Uterus (tissue), 4 donors: ENCODE data around the gene APCS. TPM values are rescaled to one million over a fixed set of nuclear protein-coding genes. Genes with fewer than 3 reads are reported as not detected.

Experiments
- DNase-seq, 2 donors: peaks; one replicate each; pipeline ENCODE4 v3.0.0-alpha.2; 2019 to 2020
- H3K27ac ChIP-seq, 2 donors: fragments of 200-600 bp; sonication (generic); 1 replicate in 1 of 2; 2 replicates in 1 of 2; pipeline ENCODE4 v1.5.1; 2016 to 2018
- H3K27me3 ChIP-seq, 2 donors: fragments of 200-600 bp; sonication (generic); one replicate each; pipeline ENCODE4 v1.5.1; 2018 to 2019; ENCODE audit warnings: control low read depth in 1 of 2
- H3K36me3 ChIP-seq, 2 donors: fragments of 200-600 bp; sonication (generic); one replicate each; pipeline ENCODE4 v1.5.1; 2019; ENCODE audit warnings: control low read depth in 1 of 2
- H3K4me1 ChIP-seq, 2 donors: fragments of 200-600 bp; sonication (generic); one replicate each; pipeline ENCODE4 v1.5.1; 2018 to 2019; ENCODE audit warnings: control low read depth in 1 of 2
- H3K4me3 ChIP-seq, 2 donors: fragments of 200-600 bp; sonication (generic); 1 replicate in 1 of 2; 2 replicates in 1 of 2; pipeline ENCODE4 v1.5.1; 2018 to 2019; ENCODE audit warnings: mild to moderate bottlenecking in 1 of 2
- H3K9me3 ChIP-seq, 2 donors: fragments of 200-600 bp; sonication (generic); one replicate each; pipeline ENCODE4 v1.5.1; 2019; ENCODE audit warnings: control low read depth in 1 of 2
- POLR2A ChIP-seq, 2 donors: fragments of 450-650 bp; IDR thresholded peaks; one replicate each; pipeline ENCODE4 v1.6.1; 2016; ENCODE audit warnings: antibody characterized with exemption in 2 of 2, mild to moderate bottlenecking in 1 of 2, moderate library complexity in 1 of 2
- intact Hi-C: fragments of 100-400 bp; cut with DNase I; formaldehyde crosslinking; loops from one replicate; pipeline ENCODE4 v1.15.1; 2023; ENCODE audit warnings: low total_unique reads
- total RNA-seq, 4 donors: library from RNA; depleted of rRNA in 3 of 4; stranded (reverse); fragments of >200 nt in 3 of 4; gene quantifications; one replicate each; pipeline versions ENCODE4 v1.1.0 to v1.2.4, GENCODE V29; 2014 to 2023
- TF ChIP-seq, protein P1 (sequence below), 4 experiments: fragments of 200-600 bp in 2 of 4; fragments of 450-650 bp in 2 of 4; sonication (generic) in 2 of 4; IDR thresholded peaks; one replicate each; pipeline ENCODE4 v1.5.1; 2016 to 2019; ENCODE audit warnings: antibody characterized with exemption in 4 of 4, mild to moderate bottlenecking in 2 of 4, moderate library complexity in 1 of 4
- donor health status: DM: yes; HTN: yes; CAD: no.

The APCS gene, protein sequence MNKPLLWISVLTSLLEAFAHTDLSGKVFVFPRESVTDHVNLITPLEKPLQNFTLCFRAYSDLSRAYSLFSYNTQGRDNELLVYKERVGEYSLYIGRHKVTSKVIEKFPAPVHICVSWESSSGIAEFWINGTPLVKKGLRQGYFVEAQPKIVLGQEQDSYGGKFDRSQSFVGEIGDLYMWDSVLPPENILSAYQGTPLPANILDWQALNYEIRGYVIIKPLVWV
- total RNA-seq = not detected

DNA sequence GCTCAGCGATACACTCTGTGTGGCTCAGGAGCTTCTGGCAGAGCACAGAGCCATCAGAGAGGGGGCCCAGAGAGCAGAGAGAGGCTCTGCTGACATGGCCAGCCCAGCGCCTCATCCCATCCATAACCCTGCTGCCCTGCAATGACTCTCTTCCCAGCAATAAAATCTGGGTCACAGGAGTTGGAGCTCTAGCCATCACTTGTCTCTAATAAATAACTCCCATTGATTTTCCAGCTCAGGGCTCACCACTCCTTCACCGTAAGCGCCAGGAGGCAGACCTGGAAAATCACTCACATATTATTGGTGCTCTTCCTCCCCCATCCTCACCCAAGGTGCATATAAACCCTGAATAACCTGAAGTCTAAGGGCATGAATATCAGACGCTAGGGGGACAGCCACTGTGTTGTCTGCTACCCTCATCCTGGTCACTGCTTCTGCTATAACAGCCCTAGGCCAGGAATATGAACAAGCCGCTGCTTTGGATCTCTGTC, at the start of gene APCS:
TSS of gene APCS (plus strand) at position 366 of the 491 bp plus-strand sequence. CDS start at position 462, 96 bp downstream.
- DNase-seq = no peak
- Histone ChIP-seq H3K4me3 (no peak within 1 kb of the TSS), H3K27me3 (no peaks in the 10 kb centered on the region), H3K36me3 (no peaks in the 10 kb centered on the region), H3K4me1 (no peaks in the 10 kb centered on the region), H3K27ac (no peak within 1 kb of the TSS), H3K9me3 (no peaks in the 10 kb centered on the region)
- TF ChIP-seq POLR2A (IDR thresholded peaks at IDR 0.05) = no peak
- TF ChIP-seq, protein P1, sequence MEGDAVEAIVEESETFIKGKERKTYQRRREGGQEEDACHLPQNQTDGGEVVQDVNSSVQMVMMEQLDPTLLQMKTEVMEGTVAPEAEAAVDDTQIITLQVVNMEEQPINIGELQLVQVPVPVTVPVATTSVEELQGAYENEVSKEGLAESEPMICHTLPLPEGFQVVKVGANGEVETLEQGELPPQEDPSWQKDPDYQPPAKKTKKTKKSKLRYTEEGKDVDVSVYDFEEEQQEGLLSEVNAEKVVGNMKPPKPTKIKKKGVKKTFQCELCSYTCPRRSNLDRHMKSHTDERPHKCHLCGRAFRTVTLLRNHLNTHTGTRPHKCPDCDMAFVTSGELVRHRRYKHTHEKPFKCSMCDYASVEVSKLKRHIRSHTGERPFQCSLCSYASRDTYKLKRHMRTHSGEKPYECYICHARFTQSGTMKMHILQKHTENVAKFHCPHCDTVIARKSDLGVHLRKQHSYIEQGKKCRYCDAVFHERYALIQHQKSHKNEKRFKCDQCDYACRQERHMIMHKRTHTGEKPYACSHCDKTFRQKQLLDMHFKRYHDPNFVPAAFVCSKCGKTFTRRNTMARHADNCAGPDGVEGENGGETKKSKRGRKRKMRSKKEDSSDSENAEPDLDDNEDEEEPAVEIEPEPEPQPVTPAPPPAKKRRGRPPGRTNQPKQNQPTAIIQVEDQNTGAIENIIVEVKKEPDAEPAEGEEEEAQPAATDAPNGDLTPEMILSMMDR (IDR thresholded peaks at IDR 0.05) = no peak
- intact Hi-C loops = no loop called here

DNA sequence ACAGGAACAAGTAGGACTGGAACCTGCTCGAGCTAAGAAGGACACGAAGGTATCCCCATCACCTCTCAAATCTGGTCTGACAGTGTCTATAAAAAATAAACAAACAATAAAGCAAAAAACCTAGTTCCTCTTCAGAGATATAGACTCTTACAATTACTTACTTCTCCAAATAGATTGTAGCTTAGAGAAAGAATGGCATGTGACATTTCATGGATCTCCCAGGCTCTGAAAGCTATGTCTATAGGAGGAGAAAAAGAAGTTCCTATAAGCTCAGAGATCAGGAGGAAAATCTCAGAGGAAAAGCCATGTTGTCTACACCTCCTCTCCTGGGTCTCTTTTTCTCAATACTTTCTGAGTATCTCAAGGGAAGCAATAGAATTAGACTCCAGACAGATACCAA, 39.5 kb upstream of the APCS start:
- no peaks in the 10 kb centered on the region for H3K4me1 ChIP-seq
- no peak for DNase-seq
- intact Hi-C loops = no loop called here
- TF ChIP-seq POLR2A (IDR thresholded peaks at IDR 0.05) = no peak
- TF ChIP-seq, protein P1 (IDR thresholded peaks at IDR 0.05) = no peak
- H3K27ac ChIP-seq = no peak overlapping the region
- H3K27me3 ChIP-seq = no peaks in the 10 kb centered on the region
- no peaks in the 10 kb centered on the region for H3K36me3 ChIP-seq
- H3K9me3 ChIP-seq = no peaks in the 10 kb centered on the region
- no peak overlapping the region for H3K4me3 ChIP-seq

DNA sequence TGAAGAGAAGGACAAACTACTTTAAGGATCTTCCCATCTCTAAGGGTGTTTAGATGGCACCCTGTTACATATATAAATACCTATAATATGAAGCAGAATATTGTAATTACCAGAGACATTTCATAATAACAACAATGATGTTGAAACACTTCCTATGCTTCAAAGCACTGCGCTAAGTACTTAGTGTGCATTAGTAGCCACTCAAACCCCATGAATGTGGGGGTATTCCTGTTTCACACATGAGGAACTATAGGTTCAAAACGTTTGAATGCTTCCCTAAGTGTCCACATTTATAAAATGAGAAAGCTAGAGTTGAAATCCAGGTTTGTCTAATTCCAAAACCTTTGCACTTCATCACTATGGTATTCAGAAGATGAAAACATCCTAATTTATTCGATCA, 33.4 kb upstream of the APCS start:
- Histone ChIP-seq H3K4me1 (no peaks in the 10 kb centered on the region), H3K27me3 (no peaks in the 10 kb centered on the region), H3K36me3 (no peaks in the 10 kb centered on the region), H3K4me3 (no peak overlapping the region), H3K9me3 (no peaks in the 10 kb centered on the region), H3K27ac (no peak overlapping the region)
- intact Hi-C loops = no loop called here
- DNase-seq = no peak
- TF ChIP-seq, protein P1 (IDR thresholded peaks at IDR 0.05) = no peak
- no peak for TF ChIP-seq POLR2A (IDR thresholded peaks at IDR 0.05)

DNA sequence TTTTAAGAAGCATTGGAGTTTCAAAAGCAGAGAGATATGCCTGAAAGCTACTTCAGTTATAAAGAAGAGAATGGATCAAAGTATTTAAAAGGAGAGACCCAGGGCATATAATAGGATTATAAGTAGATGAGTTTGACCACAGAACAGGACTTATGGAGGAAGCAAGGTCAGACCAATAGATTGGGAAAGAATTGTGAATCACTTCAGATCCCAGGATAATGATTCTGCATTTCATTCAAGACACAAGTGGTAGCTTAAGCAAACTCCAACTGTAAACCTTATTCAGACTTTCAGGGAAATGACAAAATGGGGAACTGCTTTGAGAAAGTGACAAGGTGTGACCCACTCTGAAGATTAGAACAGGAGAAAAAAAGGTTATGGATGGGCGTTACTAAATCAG, 32.9 kb upstream of the APCS start:
- Histone ChIP-seq H3K9me3 (no peaks in the 10 kb centered on the region), H3K27me3 (no peaks in the 10 kb centered on the region), H3K27ac (no peak overlapping the region), H3K4me3 (no peak overlapping the region), H3K4me1 (no peaks in the 10 kb centered on the region), H3K36me3 (no peaks in the 10 kb centered on the region)
- TF ChIP-seq POLR2A (IDR thresholded peaks at IDR 0.05) = no peak
- TF ChIP-seq, protein P1 (IDR thresholded peaks at IDR 0.05) = no peak
- no peak for DNase-seq
- intact Hi-C loops = no loop called here

DNA sequence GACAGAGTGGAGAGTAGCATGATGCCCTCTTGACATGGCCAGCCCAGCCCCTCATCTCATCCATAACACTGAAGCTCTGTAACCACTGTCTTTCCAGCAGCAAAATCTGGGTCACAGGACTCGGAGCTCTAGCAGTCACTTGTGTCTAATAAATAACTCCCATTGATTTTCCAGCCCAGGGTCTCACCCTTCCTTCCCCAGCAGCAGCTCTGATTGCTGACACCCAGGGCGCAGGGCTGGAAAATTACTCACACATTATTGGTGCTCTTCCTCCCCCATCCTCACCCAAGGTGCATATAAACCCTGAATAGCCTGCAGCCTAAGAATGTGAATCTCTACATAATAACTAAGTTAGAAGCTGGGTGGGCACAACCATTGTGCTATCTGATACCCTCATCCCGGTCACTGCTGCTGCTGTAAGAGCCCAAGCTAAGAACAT, 30.7 kb upstream of the APCS start:
- DNase-seq = no peak
- TF ChIP-seq, protein P1 (IDR thresholded peaks at IDR 0.05) = no peak
- no peak for TF ChIP-seq POLR2A (IDR thresholded peaks at IDR 0.05)
- no peak overlapping the region for H3K27ac ChIP-seq
- no peaks in the 10 kb centered on the region for H3K9me3 ChIP-seq
- H3K4me3 ChIP-seq = no peak overlapping the region
- H3K27me3 ChIP-seq = no peaks in the 10 kb centered on the region
- intact Hi-C loops = no loop called here
- H3K4me1 ChIP-seq = no peaks in the 10 kb centered on the region
- H3K36me3 ChIP-seq = no peaks in the 10 kb centered on the region
